Eye (tissue), 1 donor: ENCODE data around the gene SEC11A.
"Not testable (repeated sequence)": the region's sequence is repeated elsewhere in the genome, so short reads cannot be mapped to it uniquely, and the experiment has no call there.

Experiments
- DNase-seq: peaks from one replicate; pipeline ENCODE4 v3.0.0-alpha.2; 2015

The SEC11A gene

GRCh38 chr15:84736375-84736774, 20.4 kb upstream of the SEC11A start:
- DNase-seq, result no peak

GRCh38 chr15:84735480-84736061, 19.6 kb upstream of the SEC11A start:
- not testable (repeated sequence) for DNase-seq

DNA sequence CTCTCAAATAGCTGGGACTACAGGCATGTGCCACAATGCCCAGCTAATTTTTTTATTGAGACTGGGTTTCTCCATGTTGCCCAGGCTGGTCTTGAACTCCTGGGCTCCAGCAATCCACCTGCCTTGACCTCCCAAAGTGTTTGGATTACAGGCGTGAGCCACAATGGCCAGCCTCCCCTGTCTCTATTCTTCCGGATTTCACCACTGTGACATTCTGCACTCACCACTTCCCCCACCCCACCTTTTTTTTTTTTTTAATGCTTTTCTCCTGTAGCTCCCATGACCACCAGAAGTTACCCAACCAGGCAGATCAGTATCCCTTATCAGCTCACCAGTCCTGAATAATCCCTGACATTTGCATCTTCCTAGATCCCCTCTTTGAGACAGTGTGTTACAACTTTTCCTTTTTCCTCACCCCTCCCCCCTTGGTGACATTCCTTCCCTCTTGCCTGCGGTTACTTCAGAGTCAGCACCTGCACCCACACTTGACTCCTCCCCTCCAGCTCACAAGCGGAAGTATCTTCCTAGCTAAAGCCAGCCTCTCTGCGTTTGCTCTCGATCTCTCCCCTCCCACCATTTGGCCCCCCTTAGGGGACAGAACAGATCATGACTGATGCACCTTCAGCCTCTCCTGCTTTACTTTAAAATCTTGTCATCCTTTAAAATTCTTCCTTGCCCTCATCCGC, 19.0 kb upstream of the SEC11A start:
- peak; percentile 48 for DNase-seq

DNA sequence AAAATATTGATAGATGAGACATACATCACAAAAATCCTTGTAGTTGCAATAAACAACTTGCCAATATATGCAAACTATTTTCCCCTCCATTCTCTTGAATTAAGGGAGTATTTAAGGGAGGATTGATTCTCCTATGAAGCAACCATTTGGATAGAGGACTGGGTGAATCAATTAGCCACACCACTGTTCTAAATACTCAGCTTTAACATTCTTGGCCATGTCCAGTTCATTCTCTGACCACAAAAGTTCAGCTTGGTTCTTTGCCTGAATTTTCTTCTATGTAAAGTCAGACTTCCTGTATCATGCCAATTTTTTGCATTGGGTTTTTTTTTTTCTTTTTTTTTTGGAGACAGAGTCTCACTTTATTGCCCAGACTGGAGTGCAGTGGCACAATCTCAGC, 15.8 kb upstream of the SEC11A start:
- no peak for DNase-seq

DNA sequence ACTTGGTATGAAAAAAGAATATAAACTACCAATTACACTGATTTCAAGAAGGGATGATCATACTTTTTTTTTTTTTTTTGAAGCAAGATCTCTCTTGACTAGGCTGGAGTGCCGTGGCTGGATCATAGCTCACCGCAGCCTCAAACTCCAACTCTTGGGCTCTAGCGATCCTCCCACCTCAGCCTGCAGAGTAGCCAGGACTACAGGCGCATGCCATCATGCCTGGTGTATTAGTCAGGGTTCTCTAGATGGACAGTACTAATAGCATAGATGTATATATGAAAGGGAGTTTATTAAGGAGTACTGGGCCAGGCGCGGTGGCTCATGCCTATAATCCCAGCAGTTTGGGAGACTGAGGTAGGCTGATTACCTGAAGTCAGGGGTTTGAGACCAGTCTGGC, 11.5 kb upstream of the SEC11A start:
- no peak for DNase-seq

DNA sequence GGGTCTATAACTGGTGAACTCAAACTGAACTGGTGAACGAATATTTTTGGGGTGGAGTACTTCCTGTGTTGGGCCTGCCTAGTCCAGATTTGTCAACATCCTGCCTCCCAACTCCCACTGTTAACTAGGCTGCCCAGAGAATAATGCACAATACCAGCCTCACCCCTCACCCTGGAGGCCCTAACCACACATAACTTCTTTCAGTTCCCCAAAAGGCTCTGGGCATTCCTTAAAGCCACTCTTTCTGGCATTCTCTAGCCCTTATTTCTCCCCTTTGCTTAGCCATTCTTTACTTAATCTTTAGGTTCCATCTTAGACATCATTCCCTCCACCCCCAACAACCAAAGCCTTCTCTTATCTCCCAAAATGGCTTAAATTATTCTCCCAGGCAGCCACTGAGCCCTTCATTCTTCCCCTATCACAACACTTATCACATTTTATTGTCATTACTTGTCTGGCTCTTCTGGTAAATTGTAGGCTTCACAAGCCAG, 9.1 kb upstream of the SEC11A start:
- no peak for DNase-seq

DNA sequence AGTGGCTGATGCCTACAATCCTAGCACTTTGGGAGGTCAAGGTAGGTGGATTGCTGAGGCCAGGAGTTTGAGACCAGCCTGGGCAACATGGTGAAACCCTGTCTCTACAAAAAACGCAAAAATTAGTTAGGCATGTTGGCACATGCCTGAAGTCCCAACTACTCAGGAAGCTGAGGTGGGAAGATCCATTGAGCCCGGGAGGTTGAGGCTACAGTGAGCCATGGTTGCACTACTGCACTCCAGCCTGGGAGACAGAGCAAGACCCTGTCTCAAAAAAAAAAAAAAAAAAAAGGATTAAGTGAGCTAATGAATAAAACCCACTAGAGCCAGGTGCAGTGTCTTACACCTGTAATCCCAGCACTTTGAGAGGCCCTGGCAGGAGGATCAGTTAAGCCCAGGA, 6.7 kb upstream of the SEC11A start:
- DNase-seq, result no peak

DNA sequence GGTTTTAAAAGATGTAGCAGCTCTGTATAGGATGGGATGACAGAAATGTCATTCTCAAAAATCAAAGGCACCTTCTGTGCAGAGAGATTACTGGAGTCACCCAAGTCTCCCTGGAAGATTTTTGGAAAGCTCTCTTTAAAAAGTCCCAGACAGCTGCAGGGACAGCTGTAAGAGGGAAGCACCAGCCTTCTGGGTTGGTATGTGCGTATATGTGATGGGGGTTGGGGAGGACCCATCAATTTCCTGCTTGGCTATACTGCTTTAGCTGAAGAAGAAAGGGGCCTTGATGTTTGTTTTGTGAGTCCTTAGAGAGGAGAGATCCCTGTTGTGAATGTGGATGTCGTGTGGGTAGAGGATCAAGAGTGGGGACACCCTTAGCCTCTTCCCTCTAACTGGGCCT, 5.4 kb upstream of the SEC11A start:
- peak; percentile 9 for DNase-seq

DNA sequence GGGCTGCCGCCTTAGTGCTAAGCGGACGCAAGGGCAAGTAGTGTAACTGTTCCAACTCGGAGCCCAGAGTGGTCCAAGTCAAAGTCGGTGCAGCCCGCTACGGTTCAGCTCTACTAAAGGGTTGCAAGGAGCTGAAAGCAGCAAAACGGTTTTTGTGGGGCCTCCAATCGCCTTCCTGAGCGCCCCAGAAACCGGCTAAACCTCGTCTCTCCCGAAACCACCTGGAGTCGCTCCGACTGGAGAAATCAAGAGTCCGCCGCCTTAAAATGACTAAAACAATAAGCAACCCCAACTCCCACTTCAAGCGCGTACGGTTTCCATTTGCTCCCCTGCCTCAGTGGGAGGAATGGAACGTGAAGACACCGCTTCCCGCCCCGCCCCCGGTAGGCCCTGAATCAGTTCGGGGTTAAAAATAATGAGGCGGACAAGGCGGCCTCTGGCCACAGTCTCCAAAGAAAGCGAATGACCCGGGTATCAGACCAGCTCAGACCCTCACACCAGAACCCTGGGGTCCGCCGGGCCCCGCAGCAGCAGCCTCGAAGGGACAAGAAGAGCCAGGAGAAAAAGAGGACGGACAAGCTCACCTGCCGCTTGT, 401 bp downstream of the SEC11A start:
- no peak for DNase-seq

- DNase-seq, result no peak
Measured at GRCh38 chr15:84714821-84715220, 1.1 kb downstream of the SEC11A start.

- DNase-seq, result no peak
Measured at GRCh38 chr15:84714372-84714771, 1.6 kb downstream of the SEC11A start.

- DNase-seq, result no peak
Measured at GRCh38 chr15:84703808-84704207, 12.1 kb downstream of the SEC11A start.

DNA sequence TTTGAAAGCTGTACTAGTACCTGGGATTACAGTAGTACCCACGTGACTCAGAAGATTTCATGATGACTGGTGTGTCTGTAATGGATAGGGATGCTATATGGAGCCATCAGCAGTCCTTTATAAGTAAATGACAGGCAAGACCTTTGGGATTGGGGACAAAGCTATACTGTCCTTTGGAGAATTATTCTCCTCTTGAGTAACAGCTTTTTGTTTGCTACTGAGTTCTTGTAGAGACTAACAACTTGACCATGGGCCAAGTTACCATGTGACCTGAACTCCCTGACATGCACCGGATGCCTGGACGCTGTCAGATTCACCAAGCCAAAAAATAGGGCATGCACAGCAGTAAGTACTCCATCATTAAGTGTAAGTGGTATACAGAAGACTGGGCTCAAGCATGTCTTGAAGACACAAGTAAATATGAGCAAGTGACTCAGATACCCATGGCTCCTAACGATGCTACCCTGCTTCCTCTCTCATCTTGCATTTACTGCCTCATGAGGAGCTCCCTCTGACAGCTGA, 12.9 kb downstream of the SEC11A start:
- no peak for DNase-seq

GRCh38 chr15:84699538-84700191, 16.3 kb downstream of the SEC11A start:
- no peak for DNase-seq

DNA sequence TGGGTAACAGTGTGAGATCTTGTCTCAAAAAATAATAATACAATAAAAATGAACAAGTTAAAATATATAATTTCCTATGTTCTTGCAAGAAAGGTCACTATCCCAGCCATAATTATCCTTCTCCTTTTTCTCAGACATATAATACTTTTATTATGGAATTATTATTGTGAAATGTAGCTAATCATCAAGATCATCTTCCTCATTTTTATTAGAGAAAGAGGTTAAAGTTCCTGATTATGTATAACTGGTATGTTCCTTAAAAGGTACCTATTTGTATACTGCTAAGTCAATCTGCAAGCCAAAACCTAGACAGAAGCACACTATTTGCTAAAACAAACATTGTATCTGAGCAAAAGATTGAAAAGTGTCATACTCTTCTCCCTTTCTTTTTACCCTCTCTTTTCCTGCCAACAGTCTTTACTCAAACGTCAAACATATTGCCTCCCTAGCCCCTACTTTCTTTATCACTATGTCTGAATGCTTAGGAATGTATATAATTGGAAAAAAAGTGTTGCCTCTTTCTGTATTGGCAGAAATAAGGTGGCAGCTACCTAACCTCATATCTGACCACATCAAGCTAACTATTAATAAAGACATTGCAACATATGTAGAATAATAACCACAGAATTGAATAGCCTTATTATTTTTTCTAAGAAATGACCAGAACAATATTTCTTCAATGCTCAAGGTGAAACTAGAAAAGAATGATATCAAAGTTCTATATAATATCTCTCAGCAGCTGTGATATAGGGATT, 18.5 kb downstream of the SEC11A start:
- DNase-seq, result no peak

DNA sequence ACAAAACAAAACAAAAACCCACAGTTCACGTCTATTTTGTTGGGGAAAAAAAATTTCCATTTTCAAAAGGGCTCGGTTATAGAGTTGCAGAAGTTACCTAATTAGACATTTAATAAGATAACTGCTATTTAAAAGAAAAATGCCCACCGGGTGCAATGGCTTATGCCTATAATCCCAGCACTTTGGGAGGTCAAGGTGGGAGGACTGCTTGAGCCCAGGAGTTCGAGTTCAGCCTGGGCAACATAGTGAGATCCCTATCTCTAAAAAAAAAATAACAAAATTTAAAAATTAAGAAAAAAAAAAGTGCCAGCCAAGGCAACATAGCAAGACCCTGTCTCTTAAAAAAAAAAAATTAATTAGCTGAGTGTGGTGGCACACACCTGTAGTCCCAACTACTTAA, 19.2 kb downstream of the SEC11A start:
- no peak for DNase-seq

- no peak for DNase-seq
Measured at GRCh38 chr15:84690342-84690741, 25.6 kb downstream of the SEC11A start.

GRCh38 chr15:84689858-84690257, 26.1 kb downstream of the SEC11A start:
- DNase-seq, result no peak

GRCh38 chr15:84686446-84686845, 29.5 kb downstream of the SEC11A start:
- not testable (repeated sequence) for DNase-seq

- DNase-seq, result no peak
Measured at GRCh38 chr15:84685304-84685703, 30.6 kb downstream of the SEC11A start.

GRCh38 chr15:84684092-84684491, 31.8 kb downstream of the SEC11A start:
- DNase-seq, result no peak

DNA sequence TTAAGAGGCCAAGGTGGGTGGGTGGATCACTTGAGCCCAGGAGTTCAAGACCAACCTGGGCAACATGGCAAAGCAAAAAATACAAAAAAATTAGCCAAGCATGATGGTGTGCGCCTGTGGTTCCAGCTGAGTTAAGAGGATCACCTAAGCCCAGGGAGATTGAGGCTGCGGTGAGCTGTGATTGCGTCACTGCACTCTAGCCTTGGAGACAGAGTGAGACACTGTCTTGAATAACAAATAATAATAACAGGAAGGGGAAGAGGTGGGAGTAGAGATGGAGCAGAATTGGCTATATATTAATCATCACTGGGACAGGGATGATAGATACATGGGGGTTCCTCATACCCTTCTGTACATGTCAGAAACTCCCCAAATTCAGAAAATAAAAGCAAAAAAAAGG, 34.1 kb downstream of the SEC11A start:
- DNase-seq, result no peak

DNA sequence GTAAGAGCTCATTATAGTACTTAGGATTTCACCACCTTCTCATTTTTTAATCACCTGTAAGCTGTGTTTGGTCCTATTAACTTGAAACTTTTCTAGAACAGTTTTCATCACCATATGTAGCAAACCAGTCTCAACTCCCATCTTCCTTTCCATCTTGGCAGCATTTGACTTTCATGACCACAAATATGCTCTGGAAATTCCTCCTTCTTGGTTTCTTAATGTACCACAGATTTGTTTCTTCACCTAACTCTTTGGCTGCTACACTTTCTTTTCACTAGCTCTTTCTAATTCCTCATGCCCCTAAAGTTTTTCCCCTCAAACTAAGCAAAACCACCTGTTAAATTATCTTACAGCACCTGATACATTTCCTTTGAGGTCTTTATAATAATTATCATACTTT, 44.7 kb downstream of the SEC11A start:
- DNase-seq, result peak; percentile 29
